Mesendoderm (in vitro differentiated cells): ENCODE results near the gene MEN1.
A peak's percentile ranks its signal among the peaks of the same experiment; 100 is the strongest.

Source experiments
- DNase-seq: peaks from one replicate; pipeline ENCODE4 v3.0.0; 2013
- H2AK5ac ChIP-seq: 2 replicates; pipeline ENCODE4 v1.6.1; 2013; ENCODE audit warnings: low read length, inconsistent platforms
- H2BK120ac ChIP-seq: 2 replicates; pipeline ENCODE4 v1.6.1; 2013; ENCODE audit warnings: low read depth, mild to moderate bottlenecking, low read length, moderate library complexity, mixed read lengths
- H2BK15ac ChIP-seq: replicated peaks from 2 replicates; pipeline ENCODE4 v1.6.1; 2013; ENCODE audit warnings: low read depth, mild to moderate bottlenecking, moderate library complexity
- H2BK5ac ChIP-seq: 2 replicates; pipeline ENCODE4 v1.6.1; 2013; ENCODE audit warnings: low read length, inconsistent platforms
- H3K18ac ChIP-seq: 2 replicates; pipeline ENCODE4 v1.6.1; 2013; ENCODE audit warnings: mild to moderate bottlenecking, low read length, mixed read lengths
- H3K23ac ChIP-seq: one replicate; pipeline ENCODE4 v1.6.1; 2013; ENCODE audit warnings: low read length
- H3K27ac ChIP-seq: 2 replicates; pipeline ENCODE4 v1.5.1; 2013; ENCODE audit warnings: low read depth, mild to moderate bottlenecking, inconsistent platforms, low read length, moderate library complexity
- H3K27me3 ChIP-seq: 2 replicates; pipeline ENCODE4 v1.6.1; 2013; ENCODE audit warnings: low read length, control low read depth, mild to moderate bottlenecking, inconsistent platforms; ENCODE audit not compliant: insufficient read depth, poor library complexity
- H3K36me3 ChIP-seq: 2 replicates; pipeline ENCODE4 v1.6.1; 2013; ENCODE audit warnings: low read length, inconsistent platforms; ENCODE audit not compliant: control insufficient read depth, insufficient read depth
- H3K4ac ChIP-seq: one replicate; pipeline ENCODE4 v1.6.1; 2013; ENCODE audit warnings: low read depth, mild to moderate bottlenecking, low read length, moderate library complexity
- H3K4me1 ChIP-seq: 2 replicates; pipeline ENCODE4 v1.6.1; 2013; ENCODE audit warnings: low read depth, low read length, inconsistent platforms; ENCODE audit not compliant: control insufficient read depth
- H3K4me2 ChIP-seq: 2 replicates; pipeline ENCODE4 v1.6.1; 2013; ENCODE audit warnings: low read length
- H3K4me3 ChIP-seq: 2 replicates; pipeline ENCODE4 v1.5.1; 2013; ENCODE audit warnings: mild to moderate bottlenecking, low read length
- H3K56ac ChIP-seq: one replicate; pipeline ENCODE4 v1.6.1; 2013; ENCODE audit warnings: low read length
- H3K79me1 ChIP-seq: 2 replicates; pipeline ENCODE4 v1.6.1; 2013; ENCODE audit warnings: low read length, inconsistent platforms
- H3K79me2 ChIP-seq: 2 replicates; pipeline ENCODE4 v1.6.1; 2013; ENCODE audit warnings: mild to moderate bottlenecking, low read length; ENCODE audit not compliant: control insufficient read depth, insufficient read depth
- H3K9ac ChIP-seq: 2 replicates; pipeline ENCODE4 v1.6.1; 2013; ENCODE audit warnings: low read length, inconsistent platforms
- H4K5ac ChIP-seq: one replicate; pipeline ENCODE4 v1.6.1; 2013; ENCODE audit warnings: low read length
- H4K8ac ChIP-seq: one replicate; pipeline ENCODE4 v1.6.1; 2013; ENCODE audit warnings: low read depth, mild to moderate bottlenecking, control low read depth, low read length, moderate library complexity
- WGBS: extraction: QIAGEN DNeasy Blood & Tissue Kit; methylation state at CpG from one replicate; pipeline ENCODE4 v1.1.7; 2013; ENCODE audit warnings: low lambda C conversion rate, missing lambda C conversion rate; ENCODE audit not compliant: insufficient coverage; ENCODE audit errors: extremely low coverage; 5-methylcytosine and 5-hydroxymethylcytosine counted together

Gene MEN1

DNA sequence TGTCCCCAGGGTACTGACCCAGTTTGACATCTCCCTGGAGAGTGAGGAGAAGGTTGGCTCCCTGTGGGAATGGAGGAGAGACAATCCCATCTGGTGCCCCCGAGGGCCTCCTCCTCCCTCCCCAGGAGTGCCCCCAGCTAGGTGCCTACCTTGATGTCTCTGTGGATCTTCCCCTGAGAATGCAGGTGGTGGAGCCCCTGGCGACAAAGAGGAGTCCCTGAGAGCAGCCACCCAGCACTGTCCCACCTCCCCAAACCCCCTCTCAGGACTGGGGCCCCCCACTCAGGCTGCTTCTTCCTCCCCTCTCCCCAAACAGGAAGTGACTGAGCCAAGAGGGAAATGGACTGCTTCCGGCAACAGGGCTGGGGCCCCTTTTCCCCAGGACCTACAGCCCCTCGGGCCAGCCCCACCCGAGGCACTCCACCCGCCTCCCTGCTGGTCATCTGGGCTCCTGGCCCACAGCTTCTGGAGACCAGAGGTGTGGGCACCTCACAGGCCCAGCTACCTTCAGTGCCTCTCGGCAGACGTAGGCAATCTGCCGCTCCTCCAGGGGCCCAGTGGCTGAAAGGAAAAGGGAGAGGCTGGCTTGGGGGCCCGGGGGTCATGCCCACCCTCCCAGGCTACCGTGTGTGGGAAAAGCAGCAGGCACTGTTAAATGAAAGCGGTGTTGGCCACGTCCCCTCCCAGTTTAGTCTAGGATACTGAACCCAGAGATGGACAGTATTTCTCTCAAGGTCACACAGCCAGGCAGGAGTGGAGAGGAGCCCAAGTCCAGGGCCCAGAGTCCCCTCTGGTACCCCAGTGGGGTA is 8.6 kb downstream of the MEN1 start:
- H3K36me3 ChIP-seq = peaks cover 3% of the 10 kb centered on the region
- no peak overlapping the region for H3K23ac ChIP-seq
- no peak overlapping the region for H4K5ac ChIP-seq
- peak overlapping the region; percentile 13 for H3K9ac ChIP-seq
- no peak overlapping the region for H2BK120ac ChIP-seq
- no peak overlapping the region for H3K4me2 ChIP-seq
- no peak overlapping the region for H2BK5ac ChIP-seq
- H3K18ac ChIP-seq = no peak overlapping the region
- no peak overlapping the region for H3K27ac ChIP-seq
- no peak overlapping the region for H3K4me3 ChIP-seq
- H3K79me1 ChIP-seq = no peaks in the 10 kb centered on the region
- H3K56ac ChIP-seq = peak overlapping the region; percentile 94
- H3K27me3 ChIP-seq = no peaks in the 10 kb centered on the region
- no CpG with 5 or more reads among the region's 13 CpGs for WGBS
- H3K4ac ChIP-seq = no peak overlapping the region
- H3K79me2 ChIP-seq = no peaks in the 10 kb centered on the region
- H3K4me1 ChIP-seq = no peaks in the 10 kb centered on the region
- no peak overlapping the region for H4K8ac ChIP-seq
- DNase-seq = no peak
- H2BK15ac ChIP-seq = no peak overlapping the region
- H2AK5ac ChIP-seq = no peak overlapping the region

DNA sequence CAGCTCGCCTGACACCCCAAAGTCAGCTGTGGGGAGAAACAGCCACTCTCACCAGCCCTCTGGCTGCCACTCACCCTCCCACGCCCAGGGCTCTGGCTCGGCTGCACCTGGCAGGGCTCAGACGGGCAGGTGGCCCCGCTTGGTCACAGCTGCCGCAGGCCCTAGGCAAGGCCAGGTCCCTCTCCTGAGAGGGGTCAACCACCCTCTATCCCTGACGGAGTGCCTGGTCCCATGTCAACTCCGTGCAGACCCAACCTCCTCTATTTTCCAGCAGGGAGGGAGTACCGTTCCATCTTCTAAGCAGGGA is 9.2 kb downstream of the MEN1 start:
- H4K5ac ChIP-seq = no peak overlapping the region
- H3K9ac ChIP-seq = no peak overlapping the region
- H3K4me1 ChIP-seq = no peaks in the 10 kb centered on the region
- H3K27ac ChIP-seq = no peak overlapping the region
- H3K56ac ChIP-seq = no peak overlapping the region
- no peak overlapping the region for H3K18ac ChIP-seq
- no peak overlapping the region for H3K4me2 ChIP-seq
- no peak overlapping the region for H2BK120ac ChIP-seq
- no peak overlapping the region for H2BK5ac ChIP-seq
- no peak overlapping the region for H4K8ac ChIP-seq
- H2BK15ac ChIP-seq = no peak overlapping the region
- no CpG with 5 or more reads among the region's 9 CpGs for WGBS
- H2AK5ac ChIP-seq = no peak overlapping the region
- H3K79me1 ChIP-seq = no peaks in the 10 kb centered on the region
- no peak overlapping the region for H3K23ac ChIP-seq
- H3K4ac ChIP-seq = no peak overlapping the region
- H3K27me3 ChIP-seq = no peaks in the 10 kb centered on the region
- peaks cover 3% of the 10 kb centered on the region for H3K36me3 ChIP-seq
- no peak overlapping the region for H3K4me3 ChIP-seq
- DNase-seq = no peak
- H3K79me2 ChIP-seq = no peaks in the 10 kb centered on the region

DNA sequence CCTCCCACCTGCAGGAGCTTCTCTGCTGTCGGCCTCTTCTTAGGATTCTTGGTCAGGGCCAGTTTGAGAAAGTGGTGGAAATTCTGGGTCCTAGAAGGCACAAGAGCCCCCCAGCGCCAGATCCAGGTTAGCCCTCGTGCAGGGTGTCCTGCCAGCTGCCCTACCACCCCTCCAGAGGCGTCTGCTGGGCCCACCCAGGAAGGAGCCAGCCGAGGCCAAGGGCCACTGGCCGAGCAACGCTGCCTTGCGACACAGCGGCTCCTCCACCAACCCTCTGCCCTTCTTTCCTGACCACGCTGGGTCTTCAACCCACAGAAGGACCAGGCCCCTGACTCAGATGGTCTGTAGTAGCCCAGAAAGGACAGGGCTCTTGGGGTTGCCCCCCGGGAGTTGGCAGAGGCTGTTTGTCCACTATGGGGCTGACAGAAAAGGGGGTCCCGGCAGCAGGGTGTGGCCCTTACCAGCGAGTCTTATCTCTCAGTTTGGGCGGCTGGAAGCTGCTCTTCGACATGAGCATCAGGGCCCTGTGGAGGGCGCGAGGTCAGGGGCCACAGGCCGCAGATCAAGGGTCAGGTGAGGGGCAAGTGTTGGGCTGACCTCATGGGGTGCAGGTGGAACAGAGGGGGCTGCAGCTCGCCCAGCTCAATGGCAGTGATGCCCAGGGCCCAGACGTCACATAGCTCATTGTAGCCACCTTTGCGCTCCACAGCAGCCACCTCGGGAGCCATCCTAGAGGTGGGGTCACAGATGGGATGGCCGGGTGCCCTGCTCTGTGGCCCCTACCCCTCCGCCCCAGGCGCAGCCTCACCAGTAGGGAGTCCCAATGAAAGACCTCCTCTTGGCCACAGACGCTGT is 9.8 kb downstream of the MEN1 start:
- no peak overlapping the region for H2BK5ac ChIP-seq
- no peaks in the 10 kb centered on the region for H3K79me1 ChIP-seq
- no CpG with 5 or more reads among the region's 26 CpGs for WGBS

DNA sequence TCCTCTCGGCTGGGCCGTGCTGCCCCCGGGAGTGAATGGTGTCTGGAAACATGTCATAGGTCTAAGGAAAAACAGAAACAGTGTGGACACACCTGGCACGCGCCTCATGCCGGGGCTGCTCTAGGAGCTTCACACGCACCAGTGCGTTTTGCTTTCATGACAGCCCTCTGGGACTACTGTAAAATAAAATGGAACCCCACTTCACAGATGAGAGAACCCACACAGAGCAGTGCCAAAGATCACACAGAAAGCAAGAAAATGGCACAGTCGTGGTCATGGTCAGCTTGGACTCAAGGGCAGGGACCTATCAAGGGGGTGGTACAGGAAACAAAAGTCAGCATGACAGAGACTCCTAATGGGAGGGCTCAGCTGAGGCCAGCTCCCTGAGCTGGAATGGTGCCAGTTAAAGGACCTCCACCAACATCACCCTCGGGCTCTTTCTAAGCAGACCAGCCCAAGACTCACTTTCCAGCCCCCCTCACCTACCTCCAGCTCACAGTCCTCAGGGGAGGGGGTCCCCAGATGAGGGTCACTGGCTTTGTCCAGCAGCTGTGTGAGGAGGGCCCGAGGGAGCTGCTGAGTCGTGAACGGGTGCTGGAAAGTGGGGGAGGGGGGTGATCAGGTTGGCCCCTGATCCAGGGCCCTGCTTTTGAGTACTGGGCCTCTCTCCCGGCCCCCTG is 10.6 kb downstream of the MEN1 start:
- Histone ChIP-seq H2BK120ac (no peak overlapping the region), H4K8ac (no peak overlapping the region), H3K56ac (no peak overlapping the region), H3K4me3 (no peak overlapping the region), H3K27me3 (no peaks in the 10 kb centered on the region), H3K79me2 (no peaks in the 10 kb centered on the region), H3K23ac (no peak overlapping the region), H3K27ac (no peak overlapping the region), H2AK5ac (no peak overlapping the region), H4K5ac (no peak overlapping the region), H3K4ac (no peak overlapping the region), H3K4me2 (no peak overlapping the region), H2BK5ac (no peak overlapping the region), H3K9ac (no peak overlapping the region), H3K4me1 (no peaks in the 10 kb centered on the region), H3K18ac (no peak overlapping the region), H3K79me1 (no peaks in the 10 kb centered on the region), H3K36me3 (peaks cover under 1% of the 10 kb centered on the region), H2BK15ac (no peak overlapping the region)
- DNase-seq = no peak
- WGBS = no CpG with 5 or more reads among the region's 14 CpGs

More for the DNA sequence above, 9.8 kb downstream of the MEN1 start:
- no peak for DNase-seq
- no peak overlapping the region for H3K4me2 ChIP-seq
- H3K18ac ChIP-seq = no peak overlapping the region
- H3K4me1 ChIP-seq = no peaks in the 10 kb centered on the region
- H3K27me3 ChIP-seq = no peaks in the 10 kb centered on the region
- H3K23ac ChIP-seq = no peak overlapping the region
- H3K4ac ChIP-seq = no peak overlapping the region
- H2BK120ac ChIP-seq = no peak overlapping the region
- H4K8ac ChIP-seq = no peak overlapping the region
- no peaks in the 10 kb centered on the region for H3K79me2 ChIP-seq
- H3K4me3 ChIP-seq = no peak overlapping the region
- no peak overlapping the region for H3K27ac ChIP-seq
- H3K56ac ChIP-seq = no peak overlapping the region
- no peak overlapping the region for H3K9ac ChIP-seq
- H3K36me3 ChIP-seq = peaks cover 3% of the 10 kb centered on the region
- H2BK15ac ChIP-seq = no peak overlapping the region
- H2AK5ac ChIP-seq = no peak overlapping the region
- H4K5ac ChIP-seq = no peak overlapping the region

DNA sequence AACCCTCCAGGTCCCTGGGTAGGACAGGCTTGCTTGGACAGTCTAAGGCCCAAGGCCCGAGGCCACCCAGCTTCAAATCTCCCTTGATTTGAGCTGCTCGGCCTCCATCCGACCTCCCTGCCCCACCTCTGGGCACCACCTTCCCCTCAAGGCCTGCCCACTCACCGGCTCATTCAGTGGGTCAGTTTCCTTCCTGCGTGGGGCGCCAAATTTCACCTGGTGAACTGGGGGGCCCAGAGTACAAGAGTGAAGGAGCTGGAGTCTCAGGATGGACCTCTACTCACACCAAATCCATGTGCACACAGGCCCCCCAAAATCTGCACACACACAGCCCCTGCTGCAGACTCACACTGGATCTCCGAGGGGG is 11.1 kb downstream of the MEN1 start:
- H2BK120ac ChIP-seq = no peak overlapping the region
- no peak overlapping the region for H3K9ac ChIP-seq
- no peak overlapping the region for H3K18ac ChIP-seq
- no CpG with 5 or more reads among the region's 7 CpGs for WGBS
- no peak overlapping the region for H3K4me2 ChIP-seq
- no peak for DNase-seq
- no peaks in the 10 kb centered on the region for H3K79me2 ChIP-seq
- H3K79me1 ChIP-seq = no peaks in the 10 kb centered on the region
- no peak overlapping the region for H3K4ac ChIP-seq
- no peaks in the 10 kb centered on the region for H3K27me3 ChIP-seq
- no peak overlapping the region for H2BK5ac ChIP-seq
- H4K5ac ChIP-seq = no peak overlapping the region
- H2AK5ac ChIP-seq = no peak overlapping the region
- H3K23ac ChIP-seq = no peak overlapping the region
- H3K56ac ChIP-seq = no peak overlapping the region
- H2BK15ac ChIP-seq = no peak overlapping the region
- no peak overlapping the region for H3K4me3 ChIP-seq
- no peak overlapping the region for H4K8ac ChIP-seq
- H3K27ac ChIP-seq = no peak overlapping the region
- no peaks in the 10 kb centered on the region for H3K36me3 ChIP-seq
- H3K4me1 ChIP-seq = no peaks in the 10 kb centered on the region
